Lower lobe of right lung (tissue), 2 donors: Measurements from ENCODE around the gene FAF1. TPM values are rescaled to one million over a fixed set of nuclear protein-coding genes. Genes with fewer than 3 reads are reported as not detected.

Experiments used
- ATAC-seq, 2 donors: fragments of 200-7000 bp; cut with Tn5 transposase; one replicate each; pipeline ENCODE4 v1.9.1; 2020 to 2022; ENCODE audit warnings: mild to moderate bottlenecking in 2 of 2, moderate library complexity in 2 of 2
- DNase-seq: peaks from one replicate; pipeline ENCODE4 v3.0.0-alpha.2; 2020
- H3K27ac ChIP-seq: fragments of 200-600 bp; one replicate; pipeline ENCODE4 v1.8.0; 2022
- H3K27me3 ChIP-seq: fragments of 200-600 bp; one replicate; pipeline ENCODE4 v1.8.0; 2022; ENCODE audit warnings: low read depth
- H3K36me3 ChIP-seq: fragments of 200-600 bp; one replicate; pipeline ENCODE4 v1.8.0; 2022; ENCODE audit warnings: mild to moderate bottlenecking
- H3K4me1 ChIP-seq: fragments of 200-600 bp; one replicate; pipeline ENCODE4 v1.8.0; 2022
- H3K4me3 ChIP-seq: fragments of 200-600 bp; one replicate; pipeline ENCODE4 v1.8.0; 2022; ENCODE audit warnings: mild to moderate bottlenecking
- H3K9me3 ChIP-seq: fragments of 200-600 bp; one replicate; pipeline ENCODE4 v1.8.0; 2022
- CTCF ChIP-seq: fragments of 200-600 bp; IDR thresholded peaks from one replicate; pipeline ENCODE4 v1.8.0; 2022; ENCODE audit warnings: antibody characterized with exemption, mild to moderate bottlenecking
- intact Hi-C: fragments of 100-400 bp; cut with DNase I; formaldehyde crosslinking; loops from one replicate; pipeline ENCODE4 v1.11.0; 2022
- total RNA-seq: library from RNA; stranded (reverse); fragmentation: NEBNext Ultra II Directional; extraction: Animal tissue kit (Norgen Biotek cat#: 25700); gene quantifications from one replicate; pipeline ENCODE4 v1.2.1, GENCODE V29; 2021
- donor health status: DM: no; HTN: yes; CAD: no; lungs with severe emphysema.

Gene FAF1
- total RNA-seq, 1 donor from 2014 or later = 45.0 TPM

- no peak overlapping the region for H3K4me3 ChIP-seq
- H3K27ac ChIP-seq = no peak overlapping the region
- H3K27me3 ChIP-seq = no peaks in the 10 kb centered on the region
- no peaks in the 10 kb centered on the region for H3K4me1 ChIP-seq
- TF ChIP-seq CTCF = no peak
- intact Hi-C loops = no loop called here
- H3K9me3 ChIP-seq = peaks cover 7% of the 10 kb centered on the region
- DNase-seq (no peak), ATAC-seq (no peak)
- H3K36me3 ChIP-seq = peaks cover 22% of the 10 kb centered on the region
Observed at GRCh38 chr1:50492142-50492541, 467.9 kb downstream of the FAF1 start.

- peaks cover 22% of the 10 kb centered on the region for H3K36me3 ChIP-seq
- ATAC-seq (no peak), DNase-seq (no peak)
- no peaks in the 10 kb centered on the region for H3K4me1 ChIP-seq
- H3K27me3 ChIP-seq = no peaks in the 10 kb centered on the region
- intact Hi-C loops = no loop called here
- no peak overlapping the region for H3K27ac ChIP-seq
- no peak overlapping the region for H3K4me3 ChIP-seq
- TF ChIP-seq CTCF = no peak
- H3K9me3 ChIP-seq = no peaks in the 10 kb centered on the region
Observed at GRCh38 chr1:50491142-50491541, 468.9 kb downstream of the FAF1 start.

DNA sequence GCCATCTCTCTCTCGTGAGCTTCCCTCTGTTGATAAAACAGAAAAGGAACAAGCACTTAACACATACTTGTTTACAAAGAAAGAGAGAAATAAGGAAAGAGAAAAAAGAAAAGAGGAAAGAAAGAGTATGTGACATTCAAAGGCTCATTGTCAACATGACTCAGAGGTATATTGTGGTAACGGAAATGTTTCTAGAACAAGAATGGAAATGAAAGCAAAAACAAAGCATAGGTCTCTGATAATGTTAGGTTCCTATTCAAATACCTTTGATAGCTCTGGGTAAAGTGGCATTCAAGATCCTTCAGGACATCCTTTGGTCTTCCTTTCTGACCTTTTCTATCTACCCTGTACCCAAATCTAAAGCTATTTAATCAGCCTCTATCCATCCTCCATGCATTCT, 469.4 kb downstream of the FAF1 start:
- ATAC-seq (no peak), DNase-seq (no peak)
- no peak for TF ChIP-seq CTCF
- no peaks in the 10 kb centered on the region for H3K9me3 ChIP-seq
- no peaks in the 10 kb centered on the region for H3K27me3 ChIP-seq
- intact Hi-C loops = no loop called here
- H3K4me1 ChIP-seq = no peaks in the 10 kb centered on the region
- no peak overlapping the region for H3K27ac ChIP-seq
- H3K36me3 ChIP-seq = peaks cover 22% of the 10 kb centered on the region
- no peak overlapping the region for H3K4me3 ChIP-seq

DNA sequence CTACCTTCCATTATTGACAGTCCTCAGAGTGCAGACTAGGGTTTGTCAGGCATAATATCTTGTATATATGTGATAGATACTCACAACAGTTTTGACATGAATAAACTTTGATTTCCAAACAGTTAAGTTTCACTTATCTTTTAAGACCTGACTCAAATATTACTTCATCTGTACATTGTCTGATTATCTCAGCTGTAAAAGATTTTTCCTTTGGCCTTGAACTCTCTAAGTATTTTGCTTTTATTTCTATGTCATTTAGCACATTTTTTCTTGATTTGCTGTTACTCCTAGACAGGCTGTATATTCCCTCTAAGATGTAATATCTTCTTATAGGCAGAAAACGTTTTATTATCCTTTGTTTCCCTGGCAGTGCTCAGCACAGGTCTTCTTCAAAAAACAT, 471.2 kb downstream of the FAF1 start:
- Histone ChIP-seq H3K4me3 (no peak overlapping the region), H3K27me3 (no peaks in the 10 kb centered on the region), H3K9me3 (no peaks in the 10 kb centered on the region), H3K27ac (no peak overlapping the region), H3K4me1 (no peaks in the 10 kb centered on the region), H3K36me3 (peaks cover 16% of the 10 kb centered on the region)
- DNase-seq (no peak), ATAC-seq (no peak)
- intact Hi-C loops = no loop called here
- no peak for TF ChIP-seq CTCF

- Histone ChIP-seq H3K9me3 (no peaks in the 10 kb centered on the region), H3K27me3 (no peaks in the 10 kb centered on the region), H3K36me3 (peaks cover 16% of the 10 kb centered on the region), H3K27ac (no peak overlapping the region), H3K4me1 (no peaks in the 10 kb centered on the region), H3K4me3 (no peak overlapping the region)
- intact Hi-C loops = no loop called here
- TF ChIP-seq CTCF = no peak
- DNase-seq (no peak), ATAC-seq (no peak)
Observed at GRCh38 chr1:50488356-50488755, 471.7 kb downstream of the FAF1 start.

GRCh38 chr1:50487725-50488124, 472.3 kb downstream of the FAF1 start:
- intact Hi-C loops = no loop called here
- ATAC-seq (no peak), DNase-seq (no peak)
- Histone ChIP-seq H3K9me3 (no peaks in the 10 kb centered on the region), H3K27ac (no peak overlapping the region), H3K4me3 (no peak overlapping the region), H3K27me3 (no peaks in the 10 kb centered on the region), H3K4me1 (no peaks in the 10 kb centered on the region), H3K36me3 (peaks cover 16% of the 10 kb centered on the region)
- TF ChIP-seq CTCF = no peak
